HFF-Myc (cell line): ENCODE measurements around the gene GABRQ.

Source experiments
- DNase-seq: peaks from one replicate; pipeline ENCODE4 v3.0.0-alpha.2; 2011; ENCODE audit warnings: low read depth; ENCODE audit errors: extremely low read depth
- H3K4me3 ChIP-seq: replicated peaks from 2 replicates; pipeline ENCODE4 v1.5.1; 2011; ENCODE audit warnings: low read depth, mild to moderate bottlenecking, control low read depth, low read length
- TF ChIP-seq, protein P1 (sequence below): IDR thresholded peaks from 2 replicates; pipeline ENCODE4 v1.5.1; 2012; ENCODE audit warnings: mild to moderate bottlenecking, low read depth, low read length, control low read depth; ENCODE audit errors: missing control alignments

Gene GABRQ

GRCh38 chrX:152632445-152633097 lies 5.1 kb upstream of the GABRQ start:
- no peak overlapping the region for H3K4me3 ChIP-seq
- TF ChIP-seq, protein P1, sequence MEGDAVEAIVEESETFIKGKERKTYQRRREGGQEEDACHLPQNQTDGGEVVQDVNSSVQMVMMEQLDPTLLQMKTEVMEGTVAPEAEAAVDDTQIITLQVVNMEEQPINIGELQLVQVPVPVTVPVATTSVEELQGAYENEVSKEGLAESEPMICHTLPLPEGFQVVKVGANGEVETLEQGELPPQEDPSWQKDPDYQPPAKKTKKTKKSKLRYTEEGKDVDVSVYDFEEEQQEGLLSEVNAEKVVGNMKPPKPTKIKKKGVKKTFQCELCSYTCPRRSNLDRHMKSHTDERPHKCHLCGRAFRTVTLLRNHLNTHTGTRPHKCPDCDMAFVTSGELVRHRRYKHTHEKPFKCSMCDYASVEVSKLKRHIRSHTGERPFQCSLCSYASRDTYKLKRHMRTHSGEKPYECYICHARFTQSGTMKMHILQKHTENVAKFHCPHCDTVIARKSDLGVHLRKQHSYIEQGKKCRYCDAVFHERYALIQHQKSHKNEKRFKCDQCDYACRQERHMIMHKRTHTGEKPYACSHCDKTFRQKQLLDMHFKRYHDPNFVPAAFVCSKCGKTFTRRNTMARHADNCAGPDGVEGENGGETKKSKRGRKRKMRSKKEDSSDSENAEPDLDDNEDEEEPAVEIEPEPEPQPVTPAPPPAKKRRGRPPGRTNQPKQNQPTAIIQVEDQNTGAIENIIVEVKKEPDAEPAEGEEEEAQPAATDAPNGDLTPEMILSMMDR, result peak; percentile 75
- no peak for DNase-seq

DNA sequence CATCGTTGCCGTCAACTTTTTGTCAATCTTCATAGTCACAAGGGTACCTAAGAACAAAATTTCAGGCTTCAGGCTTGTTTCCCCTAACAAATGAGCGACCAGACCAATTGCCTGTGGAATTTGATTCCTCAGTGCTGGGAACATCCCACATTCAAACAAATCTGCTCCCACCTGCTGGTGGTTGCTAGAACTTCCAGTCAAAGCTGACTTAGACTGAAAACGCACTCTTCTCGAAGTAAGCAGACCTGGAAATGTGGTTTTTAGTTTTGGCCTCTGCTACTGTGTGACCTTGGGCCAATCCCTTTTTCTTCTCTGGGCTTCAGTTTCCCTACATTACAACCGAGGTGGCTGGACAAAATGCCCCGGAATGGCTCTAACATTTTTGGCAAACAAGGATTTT lies 1.8 kb upstream of the GABRQ start:
- DNase-seq, result no peak
- no peak overlapping the region for H3K4me3 ChIP-seq
- TF ChIP-seq, protein P1, result peak; percentile 51

- TF ChIP-seq, protein P1, result no peak
- no peak overlapping the region for H3K4me3 ChIP-seq
- DNase-seq, result no peak
These were observed 779 bp downstream of the GABRQ start for GRCh38 chrX:152638443-152638904.

GRCh38 chrX:152639426-152639825 lies 1.7 kb downstream of the GABRQ start:
- H3K4me3 ChIP-seq, result no peak overlapping the region
- TF ChIP-seq, protein P1, result no peak
- no peak for DNase-seq

DNA sequence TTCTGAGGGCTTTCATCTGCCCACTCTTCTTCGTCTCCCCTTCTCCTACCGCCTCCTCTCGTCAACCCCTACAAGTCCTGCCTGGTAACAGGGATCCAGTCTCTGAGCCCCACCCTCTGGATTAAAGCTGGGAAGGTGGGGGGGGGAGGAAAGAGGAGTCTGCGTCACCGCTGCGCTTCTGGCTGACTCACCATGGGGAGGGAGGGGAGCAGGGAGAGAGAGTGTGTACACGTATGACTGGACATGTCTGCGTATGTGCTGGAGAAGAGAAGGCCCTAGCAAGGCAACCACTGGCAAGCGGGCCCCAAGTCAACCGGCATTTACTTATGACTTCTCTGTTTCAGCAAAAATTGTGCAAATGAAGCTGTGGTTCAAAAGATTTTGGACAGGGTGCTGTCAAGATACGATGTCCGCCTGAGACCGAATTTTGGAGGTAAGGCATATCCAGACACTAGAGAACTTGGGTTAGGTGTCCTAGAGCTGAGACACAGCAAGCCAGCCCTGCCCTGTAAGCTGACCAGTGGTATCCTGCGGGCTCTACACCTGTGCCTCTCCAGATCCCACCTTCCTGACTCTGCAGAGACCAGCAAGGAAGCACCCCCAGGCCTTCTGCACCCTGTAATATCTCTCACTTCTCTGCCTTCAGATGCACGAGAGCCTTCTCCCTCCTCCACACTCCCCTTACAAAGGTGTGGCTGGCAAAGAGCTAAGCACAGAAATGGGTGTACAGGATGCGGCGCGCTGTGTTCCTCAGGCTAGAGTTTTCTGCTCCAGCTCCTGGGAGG lies 2.5 kb downstream of the GABRQ start:
- DNase-seq, result no peak
- TF ChIP-seq, protein P1, result no peak

DNA sequence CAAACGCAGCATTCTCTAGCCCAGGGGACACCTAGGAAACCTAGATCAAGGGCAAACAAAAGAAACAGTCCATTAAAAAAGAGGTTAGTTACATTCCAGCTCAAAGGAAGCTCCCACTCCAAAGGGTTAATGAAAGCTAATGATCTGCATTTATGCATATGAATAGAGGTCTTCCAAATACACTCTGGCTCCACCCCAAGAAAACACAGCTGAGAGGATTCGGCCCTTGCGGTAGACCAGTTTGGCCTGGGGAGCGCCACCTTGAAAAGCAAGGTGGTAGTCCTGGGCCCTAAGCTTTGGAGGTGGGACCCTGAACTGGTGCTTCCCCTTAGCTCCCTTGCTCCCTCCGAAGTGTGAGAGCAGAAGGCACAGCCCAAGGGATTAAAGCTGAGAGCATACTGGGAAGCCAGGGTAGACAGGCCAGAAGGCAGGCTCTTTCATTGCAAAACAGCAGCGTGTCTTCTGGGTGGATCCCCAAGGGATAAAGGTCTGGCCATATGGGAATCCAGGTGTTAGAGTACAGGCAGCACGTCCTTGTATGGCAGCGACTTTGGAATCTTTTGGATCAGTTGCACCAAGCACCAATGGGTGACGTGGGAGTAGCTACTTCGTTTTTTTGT lies 3.7 kb downstream of the GABRQ start:
- TF ChIP-seq, protein P1, result no peak
- no peak overlapping the region for H3K4me3 ChIP-seq
- DNase-seq, result no peak

More for the DNA sequence above, 2.5 kb downstream of the GABRQ start:
- H3K4me3 ChIP-seq, result no peak overlapping the region
